RWPE2 (cell line): ENCODE data around the gene SLC2A8.

Source experiments
- ATAC-seq: fragments of 200-7000 bp; cut with Tn5 transposase; 3 replicates; pipeline ENCODE4 v1.9.1; 2021; ENCODE audit warnings: low read depth
- DNase-seq: peaks from one replicate; pipeline ENCODE4 v3.0.0-alpha.2; 2020; ENCODE audit warnings: low spot score
- H3K27ac ChIP-seq: fragments of 450-650 bp; 2 replicates; pipeline ENCODE4 v1.5.1; 2017; ENCODE audit warnings: mild to moderate bottlenecking; ENCODE audit not compliant: poor library complexity, severe bottlenecking
- H3K27me3 ChIP-seq: fragments of 250-450 bp; sonication (Bioruptor Pico); 2 replicates; pipeline ENCODE4 v1.5.1; 2021; ENCODE audit warnings: mild to moderate bottlenecking, moderate library complexity; ENCODE audit not compliant: insufficient read depth, poor library complexity, severe bottlenecking
- H3K36me3 ChIP-seq: fragments of 250-450 bp; sonication (Bioruptor Pico); 2 replicates; pipeline ENCODE4 v1.5.1; 2020; ENCODE audit warnings: low read depth, mild to moderate bottlenecking, moderate library complexity
- H3K4me1 ChIP-seq: fragments of 250-450 bp; sonication (Bioruptor Pico); 2 replicates; pipeline ENCODE4 v1.5.1; 2021; ENCODE audit warnings: mild to moderate bottlenecking, moderate library complexity; ENCODE audit not compliant: insufficient read depth, poor library complexity, severe bottlenecking
- H3K4me3 ChIP-seq: fragments of 250-450 bp; sonication (Bioruptor Pico); 2 replicates; pipeline ENCODE4 v1.5.1; 2021; ENCODE audit warnings: mild to moderate bottlenecking, moderate library complexity; ENCODE audit not compliant: severe bottlenecking
- H3K9me3 ChIP-seq: fragments of 250-450 bp; sonication (Bioruptor Pico); 2 replicates; pipeline ENCODE4 v1.5.1; 2021; ENCODE audit warnings: mild to moderate bottlenecking, moderate library complexity; ENCODE audit not compliant: severe bottlenecking
- TF ChIP-seq, protein P1 (sequence below): fragments of 450-650 bp; IDR thresholded peaks from one replicate; pipeline ENCODE4 v1.5.1; 2017; ENCODE audit warnings: mild to moderate bottlenecking, moderate library complexity; ENCODE audit not compliant: poor library complexity, severe bottlenecking

SLC2A8 gene

DNA sequence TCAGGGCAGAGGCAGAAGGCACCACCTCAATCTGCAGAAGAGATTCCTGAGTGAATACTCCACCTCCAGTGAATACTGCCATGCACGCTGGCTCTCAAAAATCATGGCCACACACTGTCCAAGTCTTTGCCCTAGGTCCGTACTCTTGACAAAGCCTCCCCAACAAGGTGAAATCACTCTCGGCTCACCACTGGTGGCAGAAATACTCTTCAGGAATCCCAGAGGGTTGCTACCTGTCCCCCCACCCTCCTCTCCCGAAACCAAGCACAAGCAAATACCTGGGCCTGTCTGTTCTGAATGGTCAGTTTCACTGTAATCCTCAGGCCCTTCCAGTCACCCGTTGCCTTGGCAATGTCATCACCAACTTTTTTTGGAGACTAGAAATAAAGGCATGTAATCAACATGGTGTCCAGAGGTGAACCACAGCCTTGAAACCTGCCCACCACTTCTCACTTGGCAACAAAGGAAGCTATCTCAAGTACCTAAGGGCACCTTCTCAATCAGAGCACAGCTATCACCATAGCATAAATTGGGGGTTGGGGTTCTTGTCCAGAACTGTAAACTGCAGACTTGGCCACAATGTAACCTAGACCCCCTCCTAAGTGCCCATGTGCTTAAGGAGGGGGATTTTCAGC, 52.5 kb downstream of the SLC2A8 start:
- TF ChIP-seq, protein P1, sequence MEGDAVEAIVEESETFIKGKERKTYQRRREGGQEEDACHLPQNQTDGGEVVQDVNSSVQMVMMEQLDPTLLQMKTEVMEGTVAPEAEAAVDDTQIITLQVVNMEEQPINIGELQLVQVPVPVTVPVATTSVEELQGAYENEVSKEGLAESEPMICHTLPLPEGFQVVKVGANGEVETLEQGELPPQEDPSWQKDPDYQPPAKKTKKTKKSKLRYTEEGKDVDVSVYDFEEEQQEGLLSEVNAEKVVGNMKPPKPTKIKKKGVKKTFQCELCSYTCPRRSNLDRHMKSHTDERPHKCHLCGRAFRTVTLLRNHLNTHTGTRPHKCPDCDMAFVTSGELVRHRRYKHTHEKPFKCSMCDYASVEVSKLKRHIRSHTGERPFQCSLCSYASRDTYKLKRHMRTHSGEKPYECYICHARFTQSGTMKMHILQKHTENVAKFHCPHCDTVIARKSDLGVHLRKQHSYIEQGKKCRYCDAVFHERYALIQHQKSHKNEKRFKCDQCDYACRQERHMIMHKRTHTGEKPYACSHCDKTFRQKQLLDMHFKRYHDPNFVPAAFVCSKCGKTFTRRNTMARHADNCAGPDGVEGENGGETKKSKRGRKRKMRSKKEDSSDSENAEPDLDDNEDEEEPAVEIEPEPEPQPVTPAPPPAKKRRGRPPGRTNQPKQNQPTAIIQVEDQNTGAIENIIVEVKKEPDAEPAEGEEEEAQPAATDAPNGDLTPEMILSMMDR: no peak
- Histone ChIP-seq H3K27me3 (no peaks in the 10 kb centered on the region), H3K4me1 (no peaks in the 10 kb centered on the region), H3K36me3 (peaks cover 75% of the 10 kb centered on the region), H3K4me3 (peak overlapping the region; percentile 89), H3K27ac (peak overlapping the region; percentile 96), H3K9me3 (no peaks in the 10 kb centered on the region)
- no peak for ATAC-seq
- no peak for DNase-seq

DNA sequence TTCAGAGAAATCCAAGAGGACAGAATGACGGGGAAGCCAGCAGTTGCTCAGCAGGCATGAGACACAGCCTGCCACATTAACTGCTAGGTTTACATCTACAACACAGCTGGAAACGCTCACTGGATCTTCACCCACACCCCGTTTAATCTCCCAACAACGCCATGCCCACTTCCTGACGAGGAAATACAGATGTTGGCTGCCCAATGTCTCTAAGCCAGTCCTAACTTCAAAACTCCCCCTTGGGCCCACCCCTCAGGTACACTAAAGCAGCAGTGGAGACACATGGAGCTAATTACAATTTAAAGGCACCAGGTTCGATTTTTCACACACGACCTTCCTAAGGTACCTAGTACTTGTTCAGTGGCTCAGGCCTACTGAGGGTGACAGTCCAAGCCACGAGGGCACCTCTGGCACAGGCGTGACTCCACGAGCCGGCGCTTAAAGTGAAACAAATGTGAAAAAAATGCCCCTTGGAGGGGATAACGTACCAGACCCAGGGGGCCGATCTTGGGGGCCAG, 53.3 kb downstream of the SLC2A8 start:
- Histone ChIP-seq H3K27ac (peak overlapping the region; percentile 96), H3K27me3 (no peaks in the 10 kb centered on the region), H3K4me1 (no peaks in the 10 kb centered on the region), H3K4me3 (peak overlapping the region; percentile 89), H3K9me3 (no peaks in the 10 kb centered on the region), H3K36me3 (peaks cover 73% of the 10 kb centered on the region)
- no peak for ATAC-seq
- no peak for DNase-seq
- TF ChIP-seq, protein P1: no peak

DNA sequence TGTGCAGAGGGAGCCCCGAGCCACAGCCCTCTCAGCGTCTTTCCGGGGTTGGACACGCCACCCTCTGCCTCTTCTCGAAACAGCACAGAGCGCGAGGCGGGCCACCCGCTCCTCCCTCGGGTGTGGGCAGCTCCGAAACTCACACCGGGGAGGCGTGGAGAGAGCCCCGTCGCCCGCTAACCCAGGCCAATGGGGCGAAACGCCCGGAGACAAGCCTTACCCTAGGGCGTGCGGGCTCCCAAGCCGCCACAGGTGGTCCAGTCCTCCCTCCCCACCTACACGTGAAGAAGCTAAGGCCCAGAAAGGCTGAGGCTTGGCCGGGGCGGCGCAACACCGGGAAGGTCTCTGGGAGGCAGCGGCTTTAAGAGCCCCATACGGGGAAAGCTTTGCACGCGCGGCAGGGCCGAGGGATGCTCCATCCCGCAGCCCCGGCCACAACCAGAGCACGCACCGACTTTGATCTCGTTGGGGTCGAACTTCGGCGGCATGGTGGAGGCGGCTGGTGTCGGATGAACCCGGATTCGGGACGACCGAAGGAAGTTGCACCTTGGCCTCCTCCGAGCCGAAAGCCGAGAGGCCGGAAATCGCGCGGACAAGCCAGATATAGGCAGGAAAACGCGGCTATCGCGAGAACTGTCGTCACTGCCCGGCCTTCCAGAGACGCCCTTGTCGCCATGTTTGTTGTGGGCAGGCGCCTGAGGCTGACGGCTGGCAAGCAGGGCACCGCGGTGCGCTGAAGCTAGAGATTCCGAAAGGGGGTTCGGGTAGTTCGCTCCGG, 54.0 kb downstream of the SLC2A8 start, which contains the start of the genes LRSAM1 and RPL12:
LRSAM1 (plus strand) TSS at position 681 of the 778 bp plus-strand sequence. CDS start 3,018 bp downstream, outside the sequence.
RPL12 (minus strand) TSS at position 577 of the 778 bp plus-strand sequence; CDS start at position 488, 89 bp downstream.
- ATAC-seq (peak; percentile 40), DNase-seq (peak; percentile 92)
- H3K27ac ChIP-seq: peak within 1 kb of the TSS; percentile 96
- H3K36me3 ChIP-seq: peaks cover 73% of the 10 kb centered on the region
- no peaks in the 10 kb centered on the region for H3K27me3 ChIP-seq
- no peaks in the 10 kb centered on the region for H3K9me3 ChIP-seq
- H3K4me3 ChIP-seq: peak within 1 kb of the TSS; percentile 89
- no peaks in the 10 kb centered on the region for H3K4me1 ChIP-seq
- TF ChIP-seq, protein P1: no peak

DNA sequence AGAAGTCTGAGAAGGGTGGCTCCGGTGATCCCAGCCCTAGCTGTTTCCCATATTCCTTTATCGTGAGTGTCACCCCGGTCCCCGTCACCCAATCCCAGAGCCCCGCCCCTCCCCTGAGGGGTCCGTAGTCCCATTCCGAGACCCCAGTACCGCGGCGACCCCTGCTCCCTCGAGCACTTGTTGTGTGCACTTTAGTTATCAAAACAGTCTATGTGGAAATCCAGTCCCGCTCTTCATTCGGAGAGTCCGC, 54.6 kb downstream of the SLC2A8 start:
- DNase-seq (no peak), ATAC-seq (no peak)
- H3K9me3 ChIP-seq: no peaks in the 10 kb centered on the region
- H3K36me3 ChIP-seq: peaks cover 68% of the 10 kb centered on the region
- peak overlapping the region; percentile 89 for H3K4me3 ChIP-seq
- TF ChIP-seq, protein P1: no peak
- H3K27ac ChIP-seq: peak overlapping the region; percentile 96
- H3K4me1 ChIP-seq: no peaks in the 10 kb centered on the region
- no peaks in the 10 kb centered on the region for H3K27me3 ChIP-seq
